H1 (cell line): ENCODE measurements around the gene LEPR. TPM values are rescaled to one million over a fixed set of nuclear protein-coding genes. Genes with fewer than 3 reads are reported as not detected.

Source experiments
- CTCF ChIA-PET: fragments of 300-600 bp; sonication (Branson Sonifier 250); formaldehyde crosslinking; loops from one replicate; lab custom pipeline; 2021; ENCODE audit not compliant: partially characterized antibody; lab: Charles Lee
- POLR2A ChIA-PET: fragments of 300-600 bp; sonication (Branson Sonifier 250); formaldehyde crosslinking; loops from one replicate; lab custom pipeline; 2021; ENCODE audit warnings: inconsistent platforms; ENCODE audit not compliant: partially characterized antibody; lab: Charles Lee
- DNase-seq, 2 experiments: peaks; one replicate each; pipeline versions ENCODE4 v3.0.0 to v3.0.0-alpha.2; 2010 to 2022; ENCODE audit warnings: low spot score in 2 of 2, low read depth in 1 of 2, mixed read lengths in 1 of 2
- FAIRE-seq: peaks from 2 replicates; lab custom pipeline; 2011; peaks lifted over from hg19 to GRCh38; lab: Jason Lieb, UNC
- H2AFZ ChIP-seq: 2 replicates; pipeline ENCODE4 v1.8.1; 2012; ENCODE audit warnings: low read length, inconsistent platforms
- H2AK5ac ChIP-seq: 2 replicates; pipeline ENCODE4 v1.6.1; 2013; ENCODE audit warnings: low read depth, low read length
- H2BK120ac ChIP-seq: replicated peaks from 2 replicates; pipeline ENCODE3; 2013; ENCODE audit warnings: low read depth, low read length, inconsistent platforms
- H2BK12ac ChIP-seq: 2 replicates; pipeline ENCODE4 v1.6.1; 2013; ENCODE audit warnings: low read depth, low read length
- H2BK15ac ChIP-seq: 2 replicates; pipeline ENCODE4 v1.6.1; 2013; ENCODE audit warnings: low read length
- H2BK20ac ChIP-seq: 2 replicates; pipeline ENCODE4 v1.6.1; 2013; ENCODE audit warnings: low read length
- H2BK5ac ChIP-seq: 2 replicates; pipeline ENCODE4 v1.6.1; 2013; ENCODE audit warnings: low read depth, low read length
- H3K14ac ChIP-seq: 2 replicates; pipeline ENCODE4 v1.6.1; 2013; ENCODE audit warnings: inconsistent platforms; ENCODE audit not compliant: insufficient read length
- H3K18ac ChIP-seq: 2 replicates; pipeline ENCODE4 v1.6.1; 2013; ENCODE audit warnings: low read length; ENCODE audit errors: extremely low read depth
- H3K23ac ChIP-seq: 2 replicates; pipeline ENCODE4 v1.6.1; 2013; ENCODE audit warnings: inconsistent platforms; ENCODE audit not compliant: insufficient read length
- H3K23me2 ChIP-seq: 2 replicates; pipeline ENCODE4 v1.6.1; 2013; ENCODE audit warnings: low read depth, low read length
- H3K27ac ChIP-seq: 2 replicates; pipeline ENCODE4 v1.6.1; 2011; ENCODE audit warnings: low read depth, low read length, inconsistent platforms
- H3K27me3 ChIP-seq, 4 experiments: replicated peaks in 1 of 4; 1 replicate in 1 of 4; 2 replicates in 3 of 4; pipeline versions ENCODE4 v1.6.1 to v1.8.1; 2011 to 2013; ENCODE audit warnings: low read length in 3 of 4, mild to moderate bottlenecking in 3 of 4, inconsistent platforms in 2 of 4, mixed read lengths in 2 of 4, moderate library complexity in 1 of 4; ENCODE audit not compliant: control insufficient read depth in 3 of 4, insufficient read depth in 3 of 4; ENCODE audit errors: extremely low read depth in 1 of 4
- H3K36me3 ChIP-seq, 4 experiments: 2 replicates each; pipeline versions ENCODE4 v1.6.1 to v1.8.1; 2011 to 2013; ENCODE audit warnings: mild to moderate bottlenecking in 4 of 4, low read length in 3 of 4, moderate library complexity in 2 of 4, control low read depth in 1 of 4, inconsistent platforms in 1 of 4; ENCODE audit not compliant: insufficient read depth in 4 of 4, control insufficient read depth in 2 of 4
- H3K4ac ChIP-seq: replicated peaks from 2 replicates; pipeline ENCODE3; 2013; ENCODE audit warnings: low read length, low read depth, mixed read lengths, inconsistent platforms; ENCODE audit not compliant: insufficient read length
- H3K4me1 ChIP-seq, 4 experiments: replicated peaks in 1 of 4; 1 replicate in 1 of 4; 2 replicates in 3 of 4; pipeline versions ENCODE4 v1.6.1 to v1.8.1; 2011 to 2013; ENCODE audit warnings: low read length in 3 of 4, inconsistent platforms in 2 of 4, mixed read lengths in 1 of 4; ENCODE audit not compliant: insufficient read depth in 4 of 4, control insufficient read depth in 3 of 4
- H3K4me2 ChIP-seq, 2 experiments: 2 replicates each; pipeline versions ENCODE4 v1.6.1 to v1.8.1; 2011 to 2013; ENCODE audit warnings: low read depth in 2 of 2, low read length in 2 of 2, control low read depth in 1 of 2, inconsistent platforms in 1 of 2, mild to moderate bottlenecking in 1 of 2; ENCODE audit not compliant: insufficient read depth in 1 of 2
- H3K4me3 ChIP-seq, 4 experiments: fragments of 200-600, 300-600 bp in 1 of 4; sonication (generic), shearing (Covaris generic), sonication (Bioruptor Twin) in 1 of 4; 2 replicates each; pipeline versions ENCODE4 v1.5.1 to v1.8.1; 2011 to 2016; ENCODE audit warnings: low read length in 4 of 4, low read depth in 3 of 4, control low read depth in 2 of 4, inconsistent platforms in 2 of 4, mild to moderate bottlenecking in 2 of 4, mixed read lengths in 1 of 4, moderate library complexity in 1 of 4; ENCODE audit not compliant: insufficient read depth in 2 of 4; ENCODE audit errors: extremely low read depth in 1 of 4
- H3K56ac ChIP-seq: replicated peaks from 2 replicates; pipeline ENCODE3; 2013; ENCODE audit warnings: low read depth, mild to moderate bottlenecking, mixed read lengths, low read length, inconsistent platforms; ENCODE audit not compliant: insufficient read length
- H3K79me1 ChIP-seq: 2 replicates; pipeline ENCODE4 v1.6.1; 2013; ENCODE audit warnings: low read depth, low read length, control low read depth
- H3K79me2 ChIP-seq, 2 experiments: 2 replicates each; pipeline versions ENCODE4 v1.6.1 to v1.8.1; 2012 to 2013; ENCODE audit warnings: low read length in 2 of 2, mild to moderate bottlenecking in 2 of 2, inconsistent platforms in 1 of 2; ENCODE audit not compliant: insufficient read depth in 2 of 2, control insufficient read depth in 1 of 2
- H3K9ac ChIP-seq, 4 experiments: replicated peaks in 1 of 4; 1 replicate in 1 of 4; 2 replicates in 3 of 4; pipeline versions ENCODE4 v1.6.1 to v1.8.1; 2011 to 2013; ENCODE audit warnings: low read depth in 3 of 4, low read length in 3 of 4, control low read depth in 2 of 4, mild to moderate bottlenecking in 2 of 4, moderate library complexity in 2 of 4, inconsistent platforms in 1 of 4; ENCODE audit errors: extremely low read depth in 1 of 4
- H3K9me3 ChIP-seq, 2 experiments: 2 replicates each; pipeline versions ENCODE4 v1.6.1 to v1.8.1; 2012 to 2013; ENCODE audit warnings: mild to moderate bottlenecking in 2 of 2, moderate library complexity in 2 of 2, control low read depth in 1 of 2, inconsistent platforms in 1 of 2, low read depth in 1 of 2, low read length in 1 of 2, mixed read lengths in 1 of 2; ENCODE audit not compliant: insufficient read depth in 2 of 2
- H4K20me1 ChIP-seq, 2 experiments: replicated peaks in 1 of 2; 2 replicates each; pipeline versions ENCODE3 to v1.8.1; 2011 to 2013; ENCODE audit warnings: inconsistent platforms in 2 of 2, low read length in 2 of 2, mild to moderate bottlenecking in 1 of 2; ENCODE audit not compliant: insufficient read depth in 2 of 2, control insufficient read depth in 1 of 2
- H4K5ac ChIP-seq: 2 replicates; pipeline ENCODE4 v1.6.1; 2013; ENCODE audit warnings: low read length, low read depth, mixed read lengths, inconsistent platforms; ENCODE audit not compliant: insufficient read length
- H4K8ac ChIP-seq: 2 replicates; pipeline ENCODE4 v1.8.0; 2013; ENCODE audit warnings: mild to moderate bottlenecking, moderate library complexity, low read length, inconsistent platforms; ENCODE audit not compliant: insufficient read depth; ENCODE audit errors: extremely low read depth
- H4K91ac ChIP-seq: replicated peaks from 2 replicates; pipeline ENCODE3; 2013; ENCODE audit warnings: low read length, mixed read lengths, inconsistent platforms; ENCODE audit not compliant: insufficient read length
- BRCA1 ChIP-seq: IDR thresholded peaks from 2 replicates; pipeline ENCODE4 v1.6.1; 2012; ENCODE audit warnings: low read depth, low read length, improper control_type of control experiment
- CHD1 ChIP-seq: IDR thresholded peaks from 2 replicates; pipeline ENCODE4 v1.6.1; 2012; ENCODE audit warnings: low read depth, low read length, improper control_type of control experiment
- CTBP2 ChIP-seq: IDR thresholded peaks from 2 replicates; pipeline ENCODE4 v1.7.0; 2011; ENCODE audit warnings: borderline replicate concordance, mild to moderate bottlenecking, moderate library complexity, mixed read lengths, low read length; ENCODE audit not compliant: insufficient read depth, insufficient read length
- EZH2 ChIP-seq: fragments of 200-600 bp; sonication (generic); IDR thresholded peaks from 2 replicates; pipeline ENCODE4 v1.7.1; 2012; ENCODE audit warnings: low read depth, mild to moderate bottlenecking, moderate library complexity, low read length, inconsistent platforms; ENCODE audit not compliant: severe bottlenecking
- HDAC2 ChIP-seq, 2 experiments: fragments of 300-600 bp in 1 of 2; sonication (generic) in 1 of 2; IDR thresholded peaks; 2 replicates each; pipeline ENCODE4 v1.6.1; 2011 to 2012; ENCODE audit warnings: low read depth in 2 of 2, low read length in 2 of 2, mild to moderate bottlenecking in 2 of 2, moderate library complexity in 2 of 2, borderline replicate concordance in 1 of 2, inconsistent platforms in 1 of 2
- JUN ChIP-seq: IDR thresholded peaks from 2 replicates; pipeline ENCODE4 v1.6.1; 2011; ENCODE audit warnings: low read depth, mild to moderate bottlenecking, improper control_type of control experiment, low read length
- MAFK ChIP-seq: IDR thresholded peaks from 2 replicates; pipeline ENCODE4 v1.6.1; 2012; ENCODE audit warnings: low read depth, mild to moderate bottlenecking, improper control_type of control experiment, low read length
- WGBS, 2 experiments: shearing (Covaris generic) in 1 of 2; methylation state at CpG; one replicate each; pipeline versions ENCODE4 v1.1.6 to v1.1.7; 2013 to 2015; ENCODE audit warnings: low lambda C conversion rate in 2 of 2, mixed read lengths in 2 of 2, inconsistent platforms in 1 of 2, low coverage in 1 of 2, missing lambda C conversion rate in 1 of 2; ENCODE audit not compliant: insufficient replicate concordance in 2 of 2, insufficient coverage in 1 of 2, insufficient read length in 1 of 2; ENCODE audit errors: extremely low coverage in 1 of 2, missing lambda C conversion rate in 1 of 2; 5-methylcytosine and 5-hydroxymethylcytosine counted together
- polyA plus RNA-seq, 7 experiments: library from polyadenylated mRNA; depleted of rRNA in 3 of 7; stranded (reverse) in 5 of 7; unstranded in 2 of 7; fragments of >200 nt in 5 of 7; fragments of 200-250 nt in 2 of 7; gene quantifications; 1 replicate in 5 of 7; 2 replicates in 1 of 7; 4 replicates in 1 of 7; pipeline versions ENCODE4 v1.2.1 to v1.2.3, GENCODE V29; 2011 to 2013; ENCODE audit warnings: missing spikeins in 2 of 7, mixed read lengths in 2 of 7
- total RNA-seq: library from RNA; stranded (reverse); fragmentation: NEBNext Ultra II Directional; extraction: Animal tissue kit (Norgen Biotek cat#: 25700); gene quantifications from 2 replicates; pipeline ENCODE4 v1.2.1, GENCODE V29; 2021

Gene LEPR
- total and polyA plus RNA-seq, 2 of the 8 experiments (the other 6 are each of a cell fraction or from before 2014, with no cell fraction given), result 1.3 to 3.9 TPM

DNA sequence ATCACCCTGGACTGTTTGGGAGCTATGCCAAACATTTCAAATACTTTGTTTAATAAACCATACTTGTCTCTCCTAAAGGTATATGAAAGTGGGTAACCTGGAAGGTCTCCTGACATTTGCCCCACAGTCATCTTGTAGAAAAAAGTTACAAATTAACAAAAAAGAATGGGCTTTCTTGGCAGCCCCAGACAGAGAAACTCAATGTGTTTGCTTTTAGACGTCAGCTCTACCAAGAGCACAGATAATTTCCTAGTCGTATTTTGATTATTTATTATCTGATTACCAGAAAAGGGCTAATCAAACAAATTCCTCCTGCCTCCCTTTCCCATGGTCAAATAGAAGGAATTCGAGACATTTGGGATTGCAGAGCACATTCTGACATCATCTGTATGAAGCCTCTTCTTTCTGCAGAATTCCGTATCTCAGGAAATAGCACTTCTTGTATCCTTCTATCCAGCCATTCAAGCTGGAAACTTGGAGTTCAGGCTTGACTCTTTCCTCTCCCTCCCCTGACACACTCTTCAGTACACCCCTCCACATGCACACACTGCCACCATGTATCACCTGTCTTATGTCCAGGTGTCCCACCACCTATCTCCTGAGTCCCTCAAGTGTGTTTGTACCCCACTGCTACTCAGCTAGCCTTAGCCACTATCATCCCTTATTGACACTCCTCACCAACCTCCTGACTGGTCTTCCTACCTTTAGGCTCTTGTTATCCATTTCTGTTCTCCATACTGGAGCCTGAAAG, 42.8 kb upstream of the LEPR start:
- H3K56ac ChIP-seq, result no peak overlapping the region
- no peak overlapping the region for H3K4me3 ChIP-seq
- no peak overlapping the region for H3K4me2 ChIP-seq
- no peak overlapping the region for H4K5ac ChIP-seq
- H3K4me1 ChIP-seq, result no peaks in the 10 kb centered on the region
- H3K79me2 ChIP-seq, result no peaks in the 10 kb centered on the region
- H4K91ac ChIP-seq, result no peak overlapping the region
- no peak for TF ChIP-seq HDAC2 (IDR thresholded peaks at IDR 0.05; ENCODE audit: borderline replicate concordance in 1 of 2, low read depth in 2 of 2, low read length in 2 of 2)
- TF ChIP-seq MAFK, result no peak
- no peak for TF ChIP-seq BRCA1
- no peak for TF ChIP-seq CHD1
- no peak for TF ChIP-seq CTBP2
- no peak for TF ChIP-seq EZH2
- no peak for TF ChIP-seq JUN
- no peaks in the 10 kb centered on the region for H3K27me3 ChIP-seq
- H3K14ac ChIP-seq, result no peak overlapping the region
- no peak overlapping the region for H2BK20ac ChIP-seq
- H4K8ac ChIP-seq, result no peak overlapping the region
- no peak overlapping the region for H3K9ac ChIP-seq
- H2AFZ ChIP-seq, result no peak overlapping the region
- no peak overlapping the region for H3K4ac ChIP-seq
- 81% methylated on average over 4 of the region's 4 CpGs; no CpG with 5 or more reads in 1 of the 2 experiments for WGBS, 2 experiments
- H3K23ac ChIP-seq, result no peak overlapping the region
- H3K18ac ChIP-seq, result no peak overlapping the region
- H4K20me1 ChIP-seq, result no peaks in the 10 kb centered on the region
- H2BK12ac ChIP-seq, result no peak overlapping the region
- DNase-seq (no peak), FAIRE-seq (no peak)
- no peaks in the 10 kb centered on the region for H3K23me2 ChIP-seq
- H3K36me3 ChIP-seq, result no peaks in the 10 kb centered on the region
- CTCF ChIA-PET, result interaction anchor here (1.0 to 1.6 kb wide), 4 partner anchors 14 to 133 kb away, joined by 3 to 7 read pairs (median 3); no protein-coding TSS in a partner anchor
- no peak overlapping the region for H2BK15ac ChIP-seq
- POLR2A ChIA-PET, result no interaction called here
- H2BK5ac ChIP-seq, result no peak overlapping the region
- no peaks in the 10 kb centered on the region for H3K9me3 ChIP-seq
- H2BK120ac ChIP-seq, result no peak overlapping the region
- no peak overlapping the region for H3K27ac ChIP-seq
- H2AK5ac ChIP-seq, result no peak overlapping the region
- H3K79me1 ChIP-seq, result no peaks in the 10 kb centered on the region
